Osteocyte (in vitro differentiated cells): ENCODE data around the gene NALCN. TPM values are rescaled to one million over a fixed set of nuclear protein-coding genes. Genes with fewer than 3 reads are reported as not detected.

ENCODE experiments used
- DNase-seq: peaks from one replicate; pipeline ENCODE4 v3.0.0; 2021; ENCODE audit warnings: mixed read lengths; ENCODE audit not compliant: unreplicated experiment; ENCODE audit errors: extremely low spot score
- H3K27ac Mint-ChIP-seq: one replicate; pipeline ENCODE4 v1.8.0; 2021; ENCODE audit warnings: mild to moderate bottlenecking, mixed read lengths; ENCODE audit not compliant: unreplicated experiment
- H3K27me3 Mint-ChIP-seq: one replicate; pipeline ENCODE4 v1.8.0; 2021; ENCODE audit warnings: mixed read lengths; ENCODE audit not compliant: unreplicated experiment
- H3K36me3 Mint-ChIP-seq: one replicate; pipeline ENCODE4 v1.8.0; 2021; ENCODE audit warnings: mixed read lengths; ENCODE audit not compliant: unreplicated experiment
- H3K4me1 Mint-ChIP-seq: one replicate; pipeline ENCODE4 v1.8.0; 2021; ENCODE audit warnings: mixed read lengths; ENCODE audit not compliant: unreplicated experiment
- H3K4me3 Mint-ChIP-seq: one replicate; pipeline ENCODE4 v1.8.0; 2021; ENCODE audit warnings: mild to moderate bottlenecking, moderate library complexity, mixed read lengths; ENCODE audit not compliant: unreplicated experiment
- H3K9me3 Mint-ChIP-seq: one replicate; pipeline ENCODE4 v1.8.0; 2021; ENCODE audit warnings: mixed read lengths; ENCODE audit not compliant: unreplicated experiment
- total RNA-seq: library from RNA; stranded (reverse); gene quantifications from 2 replicates; pipeline ENCODE4 v1.2.1, GENCODE V29; 2021
- TF ChIP-seq, protein P1 (sequence below): fragments of 200-600 bp; sonication (generic); IDR thresholded peaks from 2 replicates; pipeline ENCODE4 v1.5.0; 2021; ENCODE audit warnings: antibody characterized with exemption, mild to moderate bottlenecking, moderate library complexity

Gene NALCN
- total RNA-seq, 1 donor from 2014 or later = 58.8 TPM

DNA sequence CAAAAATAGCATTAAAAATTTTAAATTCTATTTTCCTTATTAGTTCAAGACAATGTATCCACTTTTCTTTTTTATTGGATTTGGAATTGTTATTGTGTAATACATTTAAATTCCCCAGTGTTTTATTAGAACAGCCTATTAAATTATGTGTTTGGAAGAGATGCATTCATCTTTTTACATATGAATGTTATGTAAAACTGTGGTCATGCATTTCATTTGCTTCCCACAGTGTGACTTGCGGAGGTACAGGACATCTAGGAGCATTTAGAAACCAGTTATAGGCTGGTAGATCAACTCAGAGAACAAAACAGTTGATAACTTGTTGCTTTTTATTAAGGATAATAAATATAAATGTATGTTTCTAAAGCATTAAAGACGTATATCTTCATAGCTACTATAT, 406.2 kb downstream of the NALCN start:
- no peaks in the 10 kb centered on the region for H3K36me3 Mint-ChIP-seq

DNA sequence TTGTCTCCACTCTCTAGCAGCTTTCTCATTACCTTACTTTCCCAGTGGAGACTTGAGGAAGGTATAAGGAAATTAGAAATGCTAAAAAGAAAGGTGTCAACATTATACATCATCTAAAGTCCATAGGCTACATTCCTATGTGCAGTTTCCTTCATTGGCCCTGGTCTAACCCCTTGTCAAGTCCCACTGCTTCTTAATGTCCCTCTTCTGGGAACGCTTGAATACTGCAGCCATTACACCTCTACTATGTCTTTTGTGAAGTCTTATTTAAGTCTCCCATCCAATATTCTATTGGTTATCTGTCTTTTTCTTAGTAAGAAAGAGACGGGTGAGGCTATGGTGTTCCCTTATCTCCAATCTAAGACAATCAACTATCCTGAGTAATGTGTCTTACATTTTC, 409.1 kb downstream of the NALCN start:
- DNase-seq = no peak
- no peak overlapping the region for H3K27ac Mint-ChIP-seq
- no peaks in the 10 kb centered on the region for H3K9me3 Mint-ChIP-seq
- TF ChIP-seq, protein P1, sequence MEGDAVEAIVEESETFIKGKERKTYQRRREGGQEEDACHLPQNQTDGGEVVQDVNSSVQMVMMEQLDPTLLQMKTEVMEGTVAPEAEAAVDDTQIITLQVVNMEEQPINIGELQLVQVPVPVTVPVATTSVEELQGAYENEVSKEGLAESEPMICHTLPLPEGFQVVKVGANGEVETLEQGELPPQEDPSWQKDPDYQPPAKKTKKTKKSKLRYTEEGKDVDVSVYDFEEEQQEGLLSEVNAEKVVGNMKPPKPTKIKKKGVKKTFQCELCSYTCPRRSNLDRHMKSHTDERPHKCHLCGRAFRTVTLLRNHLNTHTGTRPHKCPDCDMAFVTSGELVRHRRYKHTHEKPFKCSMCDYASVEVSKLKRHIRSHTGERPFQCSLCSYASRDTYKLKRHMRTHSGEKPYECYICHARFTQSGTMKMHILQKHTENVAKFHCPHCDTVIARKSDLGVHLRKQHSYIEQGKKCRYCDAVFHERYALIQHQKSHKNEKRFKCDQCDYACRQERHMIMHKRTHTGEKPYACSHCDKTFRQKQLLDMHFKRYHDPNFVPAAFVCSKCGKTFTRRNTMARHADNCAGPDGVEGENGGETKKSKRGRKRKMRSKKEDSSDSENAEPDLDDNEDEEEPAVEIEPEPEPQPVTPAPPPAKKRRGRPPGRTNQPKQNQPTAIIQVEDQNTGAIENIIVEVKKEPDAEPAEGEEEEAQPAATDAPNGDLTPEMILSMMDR = no peak
- H3K4me1 Mint-ChIP-seq = no peaks in the 10 kb centered on the region
- no peaks in the 10 kb centered on the region for H3K36me3 Mint-ChIP-seq
- H3K27me3 Mint-ChIP-seq = peaks cover 7% of the 10 kb centered on the region
- no peak overlapping the region for H3K4me3 Mint-ChIP-seq

More for the DNA sequence above, 406.2 kb downstream of the NALCN start:
- Mint-ChIP-seq H3K27me3 (no peaks in the 10 kb centered on the region), H3K27ac (no peak overlapping the region), H3K9me3 (no peaks in the 10 kb centered on the region), H3K4me1 (no peaks in the 10 kb centered on the region), H3K4me3 (no peak overlapping the region)
- TF ChIP-seq, protein P1 = no peak
- no peak for DNase-seq

Other genes starting within 250 kb of the NALCN start
- 1,450 and 1,519 TPM in 2 replicates for gene ITGBL1, start 36.2 kb upstream of the NALCN start, total RNA-seq